ENCODE results near the gene TMEM94.

- TF ChIP-seq CTCF (conservative IDR thresholded peaks at IDR 0.05), result no peak
- no peak for TF ChIP-seq ZFX (IDR thresholded peaks at IDR 0.05)
Measured at GRCh38 chr17:75459246-75459589, 2.8 kb downstream of the TMEM94 start.

Measured in C4-2B (cell line).